SJSA1 (cell line): ENCODE results near the gene IGSF1. TPM values are rescaled to one million over a fixed set of nuclear protein-coding genes. Genes with fewer than 3 reads are reported as not detected.

Experiments used
- DNase-seq, 2 experiments: peaks; one replicate each; pipeline ENCODE4 v3.0.0-alpha.2; 2015 to 2020; ENCODE audit warnings: low spot score in 2 of 2, low read depth in 1 of 2
- H3K27ac ChIP-seq: fragments of 250-450 bp; sonication (Bioruptor Pico); 2 replicates; pipeline ENCODE4 v1.5.1; 2020; ENCODE audit warnings: mild to moderate bottlenecking, moderate library complexity
- H3K27me3 ChIP-seq: fragments of 250-450 bp; sonication (Bioruptor Pico); replicated peaks from 2 replicates; pipeline ENCODE4 v1.5.1; 2020; ENCODE audit warnings: mild to moderate bottlenecking, moderate library complexity
- H3K36me3 ChIP-seq: fragments of 250-450 bp; sonication (Bioruptor Pico); 2 replicates; pipeline ENCODE4 v1.5.1; 2020; ENCODE audit warnings: mild to moderate bottlenecking
- H3K4me1 ChIP-seq: fragments of 250-450 bp; sonication (Bioruptor Pico); replicated peaks from 2 replicates; pipeline ENCODE4 v1.6.1; 2021; ENCODE audit warnings: mild to moderate bottlenecking
- H3K4me3 ChIP-seq: fragments of 250-450 bp; sonication (Bioruptor Pico); 2 replicates; pipeline ENCODE4 v1.5.1; 2020; ENCODE audit warnings: mild to moderate bottlenecking
- H3K9me3 ChIP-seq: fragments of 250-450 bp; sonication (Bioruptor Pico); replicated peaks from 2 replicates; pipeline ENCODE4 v1.5.1; 2020; ENCODE audit warnings: mild to moderate bottlenecking
- total RNA-seq: library from RNA; depleted of rRNA; stranded (reverse); fragments of >200 nt; shearing (Covaris generic); gene quantifications from 2 replicates; pipeline ENCODE4 v1.2.3, GENCODE V29; 2014; rRNA removed

Gene IGSF1, protein sequence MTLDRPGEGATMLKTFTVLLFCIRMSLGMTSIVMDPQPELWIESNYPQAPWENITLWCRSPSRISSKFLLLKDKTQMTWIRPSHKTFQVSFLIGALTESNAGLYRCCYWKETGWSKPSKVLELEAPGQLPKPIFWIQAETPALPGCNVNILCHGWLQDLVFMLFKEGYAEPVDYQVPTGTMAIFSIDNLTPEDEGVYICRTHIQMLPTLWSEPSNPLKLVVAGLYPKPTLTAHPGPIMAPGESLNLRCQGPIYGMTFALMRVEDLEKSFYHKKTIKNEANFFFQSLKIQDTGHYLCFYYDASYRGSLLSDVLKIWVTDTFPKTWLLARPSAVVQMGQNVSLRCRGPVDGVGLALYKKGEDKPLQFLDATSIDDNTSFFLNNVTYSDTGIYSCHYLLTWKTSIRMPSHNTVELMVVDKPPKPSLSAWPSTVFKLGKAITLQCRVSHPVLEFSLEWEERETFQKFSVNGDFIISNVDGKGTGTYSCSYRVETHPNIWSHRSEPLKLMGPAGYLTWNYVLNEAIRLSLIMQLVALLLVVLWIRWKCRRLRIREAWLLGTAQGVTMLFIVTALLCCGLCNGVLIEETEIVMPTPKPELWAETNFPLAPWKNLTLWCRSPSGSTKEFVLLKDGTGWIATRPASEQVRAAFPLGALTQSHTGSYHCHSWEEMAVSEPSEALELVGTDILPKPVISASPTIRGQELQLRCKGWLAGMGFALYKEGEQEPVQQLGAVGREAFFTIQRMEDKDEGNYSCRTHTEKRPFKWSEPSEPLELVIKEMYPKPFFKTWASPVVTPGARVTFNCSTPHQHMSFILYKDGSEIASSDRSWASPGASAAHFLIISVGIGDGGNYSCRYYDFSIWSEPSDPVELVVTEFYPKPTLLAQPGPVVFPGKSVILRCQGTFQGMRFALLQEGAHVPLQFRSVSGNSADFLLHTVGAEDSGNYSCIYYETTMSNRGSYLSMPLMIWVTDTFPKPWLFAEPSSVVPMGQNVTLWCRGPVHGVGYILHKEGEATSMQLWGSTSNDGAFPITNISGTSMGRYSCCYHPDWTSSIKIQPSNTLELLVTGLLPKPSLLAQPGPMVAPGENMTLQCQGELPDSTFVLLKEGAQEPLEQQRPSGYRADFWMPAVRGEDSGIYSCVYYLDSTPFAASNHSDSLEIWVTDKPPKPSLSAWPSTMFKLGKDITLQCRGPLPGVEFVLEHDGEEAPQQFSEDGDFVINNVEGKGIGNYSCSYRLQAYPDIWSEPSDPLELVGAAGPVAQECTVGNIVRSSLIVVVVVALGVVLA (N-terminal part only)
- not detected in 2 replicates for total RNA-seq

DNA sequence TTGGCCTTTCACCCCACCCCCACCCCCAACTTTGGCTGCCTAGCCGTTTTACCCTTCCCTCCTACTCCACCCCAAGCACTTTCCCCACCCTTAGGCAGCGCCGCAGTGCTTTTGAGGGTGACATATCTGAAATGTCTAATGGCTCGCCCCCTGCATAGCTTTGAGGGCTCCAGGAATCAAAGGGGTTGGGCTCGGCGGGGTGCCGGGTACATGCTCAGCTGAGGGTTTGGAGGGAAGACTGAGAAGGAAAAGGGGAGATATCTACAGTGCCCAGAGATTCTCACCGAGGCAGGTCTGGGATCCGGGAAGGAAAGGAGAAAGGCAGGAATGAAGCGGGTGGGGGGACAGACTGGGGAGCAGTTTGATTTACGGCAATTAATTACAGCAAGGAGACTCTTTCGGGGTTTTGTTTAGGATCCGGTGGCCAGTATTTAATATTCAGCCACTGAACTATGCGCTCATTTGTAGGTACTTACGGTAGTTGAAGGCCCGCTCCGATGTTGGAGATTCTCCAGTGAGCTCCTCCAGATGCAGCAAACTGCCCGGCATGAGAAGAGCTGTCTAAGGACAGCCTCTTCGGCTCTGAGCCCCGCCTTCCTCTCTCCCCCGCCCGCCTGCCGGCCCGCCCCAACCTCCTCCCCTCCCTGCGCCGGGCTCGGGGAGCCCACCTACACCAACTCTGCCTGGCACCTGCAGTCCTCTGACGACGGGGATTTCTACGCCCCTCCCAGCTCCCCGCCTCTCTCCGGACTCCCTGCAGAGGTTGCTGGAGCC lies at the start of gene IGSF1:
Gene IGSF1 (minus strand): TSS at position 569 of the 774 bp plus-strand sequence. CDS start 2,632 bp downstream, outside the sequence.
- no peaks in the 10 kb centered on the region for H3K9me3 ChIP-seq

DNA sequence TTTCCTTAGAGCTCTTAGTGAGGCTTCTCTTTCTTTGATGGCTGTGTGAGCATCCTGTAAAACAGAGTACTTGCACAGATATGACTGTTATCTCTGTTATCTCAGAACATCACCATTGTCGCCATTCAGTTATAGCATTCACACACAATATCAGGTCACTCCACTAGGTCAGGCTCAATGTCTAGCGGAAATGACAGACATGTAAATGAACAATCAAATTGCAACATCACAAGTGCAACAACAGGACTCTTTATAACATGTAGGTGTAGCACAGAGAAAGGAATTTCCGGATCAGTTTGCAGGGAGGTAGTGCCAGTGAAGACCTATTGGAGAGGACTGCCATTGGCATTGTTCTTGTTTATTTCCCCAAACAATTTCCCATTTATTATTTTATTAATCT lies 43.2 kb upstream of the IGSF1 start:
- H3K36me3 ChIP-seq, result no peaks in the 10 kb centered on the region
- H3K4me3 ChIP-seq, result no peak overlapping the region
- H3K27ac ChIP-seq, result no peak overlapping the region
- H3K4me1 ChIP-seq, result no peaks in the 10 kb centered on the region
- H3K9me3 ChIP-seq, result no peaks in the 10 kb centered on the region
- no peak for DNase-seq
- no peaks in the 10 kb centered on the region for H3K27me3 ChIP-seq

More for the DNA sequence above, at the start of gene IGSF1:
- H3K4me3 ChIP-seq, result no peak within 1 kb of the TSS
- H3K4me1 ChIP-seq, result no peaks in the 10 kb centered on the region
- DNase-seq, result no peak
- no peaks in the 10 kb centered on the region for H3K27me3 ChIP-seq
- no peaks in the 10 kb centered on the region for H3K36me3 ChIP-seq
- no peak within 1 kb of the TSS for H3K27ac ChIP-seq

DNA sequence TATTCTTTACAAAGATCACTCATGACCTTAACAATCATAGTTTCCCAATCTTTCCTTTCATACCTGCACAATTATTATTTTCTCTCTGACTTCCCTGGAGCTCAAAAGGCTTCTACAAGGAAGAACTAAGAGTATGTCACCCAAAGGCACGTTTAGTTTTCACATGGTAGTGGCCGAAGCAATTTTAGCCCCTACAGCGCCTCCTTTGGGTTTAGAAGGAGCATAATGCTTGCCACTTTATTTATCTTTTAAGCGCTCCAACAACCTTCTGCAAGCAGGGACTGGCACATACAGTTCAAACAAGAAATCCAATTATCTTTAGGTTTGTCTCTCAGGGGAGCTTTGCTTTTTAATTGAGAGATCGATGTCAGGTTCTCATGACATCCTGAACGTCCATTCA lies 42.0 kb upstream of the IGSF1 start:
- no peaks in the 10 kb centered on the region for H3K9me3 ChIP-seq
- H3K27ac ChIP-seq, result no peak overlapping the region
- H3K36me3 ChIP-seq, result no peaks in the 10 kb centered on the region
- no peak overlapping the region for H3K4me3 ChIP-seq
- no peaks in the 10 kb centered on the region for H3K27me3 ChIP-seq
- H3K4me1 ChIP-seq, result no peaks in the 10 kb centered on the region
- DNase-seq, result no peak

DNA sequence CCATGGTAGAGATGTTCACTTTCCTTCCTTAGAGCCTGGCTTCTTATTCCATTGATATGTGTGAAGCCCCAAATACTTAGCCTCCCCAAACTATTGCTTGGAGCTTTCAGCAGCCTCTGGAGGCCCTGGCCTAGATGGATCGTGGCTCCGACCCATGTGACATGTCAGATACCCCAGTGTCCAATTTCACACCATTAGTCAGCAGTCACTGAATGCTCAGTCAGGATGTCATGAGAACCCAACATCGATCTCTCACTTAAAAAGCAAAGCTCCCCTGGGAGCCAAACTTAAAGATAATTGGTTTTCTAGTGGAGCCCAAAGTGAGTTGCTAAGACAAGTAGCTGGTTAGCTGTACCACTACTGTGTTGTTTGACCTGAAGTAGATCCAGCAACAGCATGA lies 41.6 kb upstream of the IGSF1 start:
- Histone ChIP-seq H3K9me3 (no peaks in the 10 kb centered on the region), H3K27ac (no peak overlapping the region), H3K4me3 (no peak overlapping the region), H3K36me3 (no peaks in the 10 kb centered on the region), H3K27me3 (no peaks in the 10 kb centered on the region), H3K4me1 (no peaks in the 10 kb centered on the region)
- no peak for DNase-seq

DNA sequence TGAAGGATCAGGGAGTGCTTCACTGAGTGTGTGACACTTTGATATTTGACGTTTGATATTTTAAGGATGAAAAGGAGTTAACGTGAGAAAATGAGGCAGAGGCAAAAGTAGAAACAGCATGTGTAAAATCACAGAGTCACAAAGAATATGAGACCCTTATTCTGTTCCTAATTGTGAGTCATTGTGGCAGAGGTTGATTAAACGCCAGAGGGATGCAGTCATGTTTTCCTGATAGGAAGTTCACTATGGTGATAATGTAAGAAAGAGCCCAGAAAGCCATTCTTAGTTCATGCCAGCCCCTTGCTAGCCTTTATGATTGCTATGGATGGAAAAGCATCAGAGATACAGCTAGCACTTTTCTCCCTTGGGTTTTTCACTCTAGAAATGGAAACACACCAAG lies 33.5 kb upstream of the IGSF1 start:
- no peak overlapping the region for H3K27ac ChIP-seq
- H3K36me3 ChIP-seq, result no peaks in the 10 kb centered on the region
- DNase-seq, result no peak
- H3K4me1 ChIP-seq, result no peaks in the 10 kb centered on the region
- no peaks in the 10 kb centered on the region for H3K27me3 ChIP-seq
- no peaks in the 10 kb centered on the region for H3K9me3 ChIP-seq
- H3K4me3 ChIP-seq, result no peak overlapping the region

DNA sequence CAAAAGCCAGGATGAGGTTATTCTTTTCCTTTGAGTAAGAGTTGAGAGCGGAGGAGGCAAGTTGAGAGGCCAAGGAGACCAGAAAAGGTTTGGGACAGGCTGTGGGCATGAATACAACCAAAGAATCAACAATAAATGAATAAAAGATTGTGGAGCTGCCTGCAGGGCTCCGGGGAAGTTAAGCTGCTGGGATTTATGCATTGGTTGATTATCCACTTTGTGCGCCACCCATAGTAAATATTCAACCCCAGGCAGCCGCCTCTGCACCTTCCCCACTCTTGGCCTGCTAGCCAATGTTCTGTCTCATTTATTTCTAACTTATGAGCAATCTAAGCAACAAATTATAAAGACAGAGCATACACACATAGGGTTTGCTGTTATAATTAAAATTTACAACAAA lies 28.2 kb upstream of the IGSF1 start:
- Histone ChIP-seq H3K4me1 (no peaks in the 10 kb centered on the region), H3K27me3 (no peaks in the 10 kb centered on the region), H3K9me3 (no peaks in the 10 kb centered on the region), H3K27ac (no peak overlapping the region), H3K36me3 (no peaks in the 10 kb centered on the region), H3K4me3 (no peak overlapping the region)
- no peak for DNase-seq

DNA sequence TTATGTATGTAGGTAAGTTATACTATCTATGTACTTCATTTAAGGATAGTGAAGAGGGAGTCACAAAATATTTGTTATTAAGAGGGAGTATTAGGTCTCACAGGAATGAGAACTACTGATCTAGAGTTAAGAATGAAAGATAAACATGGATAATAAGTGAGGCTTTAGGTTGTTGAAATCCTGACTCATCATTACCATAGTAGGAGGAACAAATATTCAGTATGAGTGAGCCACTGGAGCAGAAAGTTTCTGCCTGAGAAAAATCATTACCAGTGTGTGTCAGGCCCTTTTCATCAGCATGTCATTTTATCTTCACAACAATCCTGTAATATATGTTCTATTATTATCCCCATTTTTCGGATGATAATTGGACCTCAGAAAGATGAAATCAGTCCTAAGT lies 27.2 kb upstream of the IGSF1 start:
- H3K27me3 ChIP-seq, result no peaks in the 10 kb centered on the region
- no peak overlapping the region for H3K4me3 ChIP-seq
- DNase-seq, result no peak
- no peaks in the 10 kb centered on the region for H3K9me3 ChIP-seq
- H3K36me3 ChIP-seq, result no peaks in the 10 kb centered on the region
- H3K4me1 ChIP-seq, result no peaks in the 10 kb centered on the region
- H3K27ac ChIP-seq, result no peak overlapping the region

DNA sequence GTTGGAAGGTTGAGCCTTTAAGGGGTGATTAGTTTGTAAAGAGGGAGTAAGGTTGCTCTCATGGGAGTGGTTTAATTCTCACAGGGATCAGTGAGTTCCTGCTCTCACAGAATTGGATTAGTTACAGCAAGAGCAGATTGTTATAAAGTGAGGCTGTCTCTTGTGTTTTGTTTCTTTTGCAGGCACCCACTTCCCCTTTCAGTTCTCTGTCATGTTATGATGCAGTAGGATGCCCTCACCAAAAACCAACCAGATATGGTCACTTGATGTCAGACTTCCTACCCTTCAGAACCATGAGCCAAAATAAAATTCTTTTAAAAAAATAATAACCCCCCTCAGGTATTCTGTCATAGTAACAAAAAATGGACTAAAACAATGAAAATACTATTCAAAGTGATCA lies 19.9 kb upstream of the IGSF1 start:
- Histone ChIP-seq H3K36me3 (no peaks in the 10 kb centered on the region), H3K4me3 (no peak overlapping the region), H3K27ac (no peak overlapping the region), H3K27me3 (no peaks in the 10 kb centered on the region), H3K4me1 (no peaks in the 10 kb centered on the region), H3K9me3 (no peaks in the 10 kb centered on the region)
- no peak for DNase-seq

DNA sequence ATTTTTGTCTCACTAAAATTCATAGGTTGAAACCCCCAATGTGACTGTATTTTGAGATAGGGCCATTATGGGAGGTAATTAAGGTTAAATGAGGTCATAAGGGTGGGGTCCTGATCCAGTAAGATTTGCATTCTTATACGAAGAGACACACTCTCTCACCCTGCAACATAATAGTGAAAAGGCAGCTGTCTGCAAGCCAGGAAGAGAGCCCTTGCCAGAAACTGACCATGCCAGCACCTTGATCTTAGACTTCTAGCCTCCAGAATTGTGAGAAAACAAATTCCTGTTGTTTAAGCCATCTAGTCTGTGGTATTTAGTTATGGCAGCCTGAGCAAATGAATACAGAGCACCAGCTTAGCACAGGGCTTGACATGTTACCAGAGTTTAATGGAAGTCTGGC lies 17.5 kb upstream of the IGSF1 start:
- Histone ChIP-seq H3K27ac (no peak overlapping the region), H3K36me3 (no peaks in the 10 kb centered on the region), H3K27me3 (no peaks in the 10 kb centered on the region), H3K4me1 (no peaks in the 10 kb centered on the region), H3K9me3 (no peaks in the 10 kb centered on the region), H3K4me3 (no peak overlapping the region)
- DNase-seq, result no peak

DNA sequence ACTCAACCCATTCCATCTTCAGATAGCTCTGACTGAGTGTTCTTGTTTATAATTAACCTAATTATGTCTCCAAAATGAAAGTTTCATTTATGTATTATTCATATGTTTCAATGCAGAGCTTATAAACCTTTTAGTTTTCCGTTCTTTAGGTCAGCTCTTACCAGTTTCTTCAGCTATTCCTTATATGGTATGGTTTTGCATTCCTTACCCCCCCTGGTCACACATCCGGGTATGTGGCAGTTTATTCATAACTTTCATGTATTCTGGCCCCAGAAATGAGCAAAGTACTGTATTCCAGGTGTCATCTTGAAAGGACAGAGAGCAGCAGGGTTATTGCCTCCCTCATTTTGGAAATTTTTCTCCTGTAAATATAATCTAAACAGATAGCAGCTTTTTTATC lies 16.8 kb upstream of the IGSF1 start:
- Histone ChIP-seq H3K36me3 (no peaks in the 10 kb centered on the region), H3K9me3 (no peaks in the 10 kb centered on the region), H3K4me3 (no peak overlapping the region), H3K27ac (no peak overlapping the region), H3K4me1 (no peaks in the 10 kb centered on the region), H3K27me3 (no peaks in the 10 kb centered on the region)
- DNase-seq, result no peak

DNA sequence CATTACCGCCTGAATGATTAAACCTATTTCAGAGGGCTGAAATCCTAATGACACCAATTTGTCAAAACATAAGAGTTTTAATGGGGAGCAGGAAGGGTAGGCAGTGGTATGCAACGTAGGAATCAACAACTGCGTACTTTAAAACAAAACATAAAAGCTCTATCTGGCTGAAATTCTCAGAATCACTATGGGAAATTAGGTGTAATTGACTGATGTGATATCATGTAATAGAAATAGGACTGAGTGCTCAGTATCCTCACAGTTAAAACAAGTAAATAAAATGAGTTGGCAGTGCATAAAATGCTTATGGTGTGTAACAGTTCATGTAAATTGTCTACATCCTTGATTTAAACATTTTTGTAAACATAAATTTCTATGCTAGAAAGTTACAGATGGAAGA lies 13.6 kb upstream of the IGSF1 start:
- Histone ChIP-seq H3K9me3 (no peaks in the 10 kb centered on the region), H3K27ac (no peak overlapping the region)
- DNase-seq, result no peak

DNA sequence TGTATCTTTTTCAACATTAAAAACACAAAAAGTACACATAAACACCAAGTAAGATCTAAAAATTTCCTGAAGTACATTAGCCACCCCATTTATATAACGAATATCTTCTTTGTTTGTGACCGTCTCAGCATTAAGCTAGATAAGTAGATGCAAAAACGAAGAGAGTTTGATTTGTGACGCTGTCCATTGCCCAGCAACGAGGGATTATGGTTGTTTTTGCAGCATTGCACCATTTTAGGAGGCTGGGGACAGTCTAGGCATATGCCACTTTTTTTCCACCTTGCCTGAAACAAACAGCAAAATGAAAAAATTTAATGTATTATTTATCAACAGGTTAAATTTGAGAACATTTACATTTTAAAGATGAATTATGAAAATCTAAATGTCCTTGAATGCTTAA lies 12.0 kb upstream of the IGSF1 start:
- Histone ChIP-seq H3K9me3 (no peaks in the 10 kb centered on the region), H3K36me3 (no peaks in the 10 kb centered on the region), H3K27me3 (no peaks in the 10 kb centered on the region), H3K4me1 (no peaks in the 10 kb centered on the region), H3K27ac (no peak overlapping the region), H3K4me3 (no peak overlapping the region)
- DNase-seq, result no peak

More for the DNA sequence above, 13.6 kb upstream of the IGSF1 start:
- no peak overlapping the region for H3K4me3 ChIP-seq
- no peaks in the 10 kb centered on the region for H3K36me3 ChIP-seq
- H3K27me3 ChIP-seq, result no peaks in the 10 kb centered on the region
- no peaks in the 10 kb centered on the region for H3K4me1 ChIP-seq

DNA sequence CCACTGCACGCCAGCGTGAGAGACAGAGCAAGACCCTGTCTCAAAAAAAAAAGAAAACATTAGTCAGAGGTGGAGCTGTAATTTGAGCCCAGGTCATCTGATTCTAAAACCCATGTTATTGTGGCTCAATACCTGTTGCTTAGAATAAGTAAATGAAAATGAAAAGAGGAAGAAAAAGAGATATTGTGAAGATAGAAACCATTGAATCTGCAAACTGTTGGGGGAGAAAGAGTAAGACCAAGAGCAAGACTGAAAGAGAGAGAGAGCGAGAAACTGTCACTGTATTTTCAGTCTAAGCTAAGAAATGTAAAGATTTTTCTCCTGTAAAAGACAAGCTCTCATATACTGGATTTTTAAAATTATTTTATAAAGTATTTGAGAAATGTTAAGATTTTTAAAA lies 9.7 kb upstream of the IGSF1 start:
- Histone ChIP-seq H3K27ac (no peak overlapping the region), H3K4me3 (no peak overlapping the region), H3K36me3 (no peaks in the 10 kb centered on the region), H3K4me1 (no peaks in the 10 kb centered on the region), H3K9me3 (no peaks in the 10 kb centered on the region), H3K27me3 (no peaks in the 10 kb centered on the region)
- no peak for DNase-seq
